Panc1 (cell line): ENCODE data around the gene DHRS7C. TPM values are rescaled to one million over a fixed set of nuclear protein-coding genes. Genes with fewer than 3 reads are reported as not detected.

Source experiments
- ATAC-seq: fragments of 200-7000 bp; cut with Tn5 transposase; 2 replicates; pipeline ENCODE4 v1.9.1; 2020; ENCODE audit warnings: mild to moderate bottlenecking, moderate library complexity
- BruUV-seq: library from RNA; stranded (reverse); fragments of 400-500 nt; replicated peaks from 2 replicates; lab custom pipeline; 2021; lab: Mats Ljungman, UMichigan
- CTCF ChIA-PET: fragments of 300-600 bp; sonication (Branson Sonifier 250); formaldehyde crosslinking; loops from one replicate; lab custom pipeline; 2022; ENCODE audit warnings: antibody characterized with exemption; lab: Charles Lee
- POLR2A ChIA-PET: fragments of 300-600 bp; sonication (Branson Sonifier 250); formaldehyde crosslinking; loops from one replicate; lab custom pipeline; 2022; ENCODE audit warnings: antibody characterized with exemption; lab: Charles Lee
- DNase-seq: peaks from one replicate; pipeline ENCODE4 v3.0.0-alpha.2; 2010; ENCODE audit warnings: low read depth, low spot score
- H3K27ac ChIP-seq: 2 replicates; pipeline ENCODE4 v1.5.1; 2011; ENCODE audit warnings: mild to moderate bottlenecking, low read length, inconsistent platforms
- H3K27me3 ChIP-seq: fragments of 200-500 bp; sonication (Bioruptor generic); 2 replicates; pipeline ENCODE4 v1.6.0; 2014; ENCODE audit warnings: low read length, inconsistent platforms; ENCODE audit not compliant: control insufficient read depth, insufficient read depth
- H3K36me3 ChIP-seq: fragments of 200-500 bp; sonication (Bioruptor generic); 2 replicates; pipeline ENCODE4 v1.5.1; 2014; ENCODE audit warnings: inconsistent platforms, mild to moderate bottlenecking, low read length, moderate library complexity; ENCODE audit not compliant: control insufficient read depth, insufficient read depth
- H3K4me1 ChIP-seq: 2 replicates; pipeline ENCODE4 v1.5.1; 2011; ENCODE audit warnings: inconsistent platforms, mild to moderate bottlenecking, low read length, moderate library complexity; ENCODE audit not compliant: control insufficient read depth, insufficient read depth
- H3K4me3 ChIP-seq, 2 experiments: 2 replicates each; pipeline ENCODE4 v1.5.1; 2011 to 2012; ENCODE audit warnings: low read depth in 2 of 2, low read length in 2 of 2, mild to moderate bottlenecking in 2 of 2, inconsistent platforms in 1 of 2, moderate library complexity in 1 of 2
- H3K9me3 ChIP-seq: fragments of 200-500 bp; sonication (Bioruptor generic); 2 replicates; pipeline ENCODE4 v1.5.1; 2014; ENCODE audit warnings: low read depth, mild to moderate bottlenecking, inconsistent platforms, low read length, moderate library complexity; ENCODE audit not compliant: control insufficient read depth, insufficient read depth
- CTCF ChIP-seq: fragments of 450-650 bp; IDR thresholded peaks from 2 replicates; pipeline ENCODE4 v1.5.1; 2017; ENCODE audit warnings: mild to moderate bottlenecking
- POLR2AphosphoS5 ChIP-seq: IDR thresholded peaks from 2 replicates; pipeline ENCODE4 v1.6.1; 2012; ENCODE audit warnings: mild to moderate bottlenecking, low read depth, low read length, moderate library complexity
- REST ChIP-seq, 2 experiments: IDR thresholded peaks; 2 replicates each; pipeline ENCODE4 v1.6.1; 2011 to 2012; ENCODE audit warnings: low read depth in 2 of 2, control low read depth in 1 of 2, low read length in 1 of 2, mild to moderate bottlenecking in 1 of 2, moderate library complexity in 1 of 2; ENCODE audit not compliant: insufficient read depth in 1 of 2
- SIN3A ChIP-seq: IDR thresholded peaks from 2 replicates; pipeline ENCODE4 v1.6.1; 2012; ENCODE audit warnings: low read depth, mild to moderate bottlenecking, low read length, moderate library complexity, borderline replicate concordance; ENCODE audit not compliant: insufficient read depth
- TCF7L2 ChIP-seq: IDR thresholded peaks from 2 replicates; pipeline ENCODE4 v1.6.1; 2011; ENCODE audit warnings: mild to moderate bottlenecking, low read depth, low read length, inconsistent platforms
- in situ Hi-C: cut with HindIII; loops from 2 replicates; pipeline ENCODE4 v1.10.0; 2016; ENCODE audit warnings: low sequenced_read_pairs, low pct_unique_long_range_greater_than_20kb
- intact Hi-C: fragments of 100-400 bp; cut with micrococcal nuclease; formaldehyde crosslinking; loops from one replicate; pipeline ENCODE4 v1.10.0; 2022; ENCODE audit not compliant: unreplicated experiment
- total RNA-seq: library from RNA; stranded (reverse); gene quantifications from one replicate; pipeline ENCODE4 v1.2.1, GENCODE V29; 2021; ENCODE audit not compliant: unreplicated experiment

Gene DHRS7C
- total RNA-seq, 1 experiment from 2014 or later, result not detected

- Histone ChIP-seq H3K4me1 (no peaks in the 10 kb centered on the region), H3K27me3 (no peaks in the 10 kb centered on the region), H3K36me3 (no peaks in the 10 kb centered on the region), H3K27ac (no peak overlapping the region), H3K4me3 (no peak overlapping the region), H3K9me3 (no peaks in the 10 kb centered on the region)
- POLR2A ChIA-PET, result no interaction called here
- in situ Hi-C loops, result no loop called here
- TF ChIP-seq TCF7L2 (no peak), CTCF (no peak), SIN3A (no peak), REST (IDR thresholded peaks at IDR 0.05; ENCODE audit: insufficient read depth in 1 of 2, low read depth in 2 of 2, low read length in 1 of 2) (no peak), POLR2AphosphoS5 (no peak)
- CTCF ChIA-PET, result no interaction called here
- ATAC-seq, result no peak
- intact Hi-C loops, result no loop called here
- DNase-seq, result no peak
- no TSS peak for BruUV-seq
Measured at GRCh38 chr17:9813166-9813565, 21.8 kb upstream of the DHRS7C start.

- ATAC-seq, result no peak
- TF ChIP-seq SIN3A (no peak), POLR2AphosphoS5 (no peak), REST (IDR thresholded peaks at IDR 0.05; ENCODE audit: insufficient read depth in 1 of 2, low read depth in 2 of 2, low read length in 1 of 2) (no peak), TCF7L2 (no peak), CTCF (no peak)
- BruUV-seq, result no TSS peak
- in situ Hi-C loops, result no loop called here
- intact Hi-C loops, result no loop called here
- ChIA-PET CTCF (no interaction called here), POLR2A (no interaction called here)
- H3K36me3 ChIP-seq, result no peaks in the 10 kb centered on the region
- H3K27ac ChIP-seq, result no peak overlapping the region
- no peaks in the 10 kb centered on the region for H3K9me3 ChIP-seq
- no peak for DNase-seq
- H3K4me3 ChIP-seq, result no peak overlapping the region
- H3K27me3 ChIP-seq, result no peaks in the 10 kb centered on the region
- no peaks in the 10 kb centered on the region for H3K4me1 ChIP-seq
Measured at GRCh38 chr17:9811537-9811936, 20.1 kb upstream of the DHRS7C start.
